HG03442 (cell line): ENCODE measurements around the gene ATG9A.
A peak's percentile ranks its signal among the peaks of the same experiment; 100 is the strongest.

Experiments used
- ATAC-seq: cut with Tn5 transposase; IDR thresholded peaks from one replicate; pipeline ENCODE4 v1.9.1; 2021; ENCODE audit warnings: mild to moderate bottlenecking, moderate library complexity; ENCODE audit not compliant: unreplicated experiment

Gene ATG9A

DNA sequence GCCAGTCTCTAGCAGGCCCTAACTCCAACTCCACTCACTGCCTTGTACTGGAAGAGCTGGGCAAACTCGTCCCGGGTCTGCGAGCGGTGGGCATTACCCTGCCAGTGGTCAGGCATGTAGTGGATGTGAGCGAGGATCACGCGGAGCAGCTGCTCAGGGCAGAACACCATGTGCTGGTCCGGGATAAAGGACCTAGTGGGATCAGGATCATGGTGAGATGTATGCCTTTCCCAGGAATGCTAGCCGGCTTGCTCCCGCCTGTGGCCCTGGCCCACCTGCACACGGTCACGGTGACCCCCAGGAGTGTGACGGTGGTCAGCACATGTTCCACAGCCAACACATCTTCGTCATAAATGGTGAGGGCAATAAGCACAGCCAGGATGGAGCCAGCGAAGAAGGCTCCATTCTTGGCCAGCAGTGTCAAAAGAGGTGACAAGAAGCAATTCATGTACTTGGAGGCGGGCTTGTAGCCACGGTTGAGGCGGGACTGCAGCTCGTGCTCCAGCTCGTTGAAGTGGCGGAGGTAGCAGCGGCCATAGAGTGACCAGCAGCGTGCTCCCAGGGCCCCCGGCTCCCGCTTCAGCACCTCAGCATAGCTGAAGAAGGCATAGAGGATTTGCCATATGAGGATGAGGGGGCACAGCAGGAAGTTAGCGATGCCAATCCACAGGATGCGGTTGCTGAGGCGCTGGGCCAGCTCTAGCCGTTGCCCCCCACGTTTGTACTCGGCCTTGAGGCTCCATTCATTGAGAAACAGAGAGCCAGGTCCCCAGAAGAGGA is 5.4 kb downstream of the ATG9A start:
- ATAC-seq: no peak

GRCh38 chr2:219221957-219222518 is 7.4 kb downstream of the ATG9A start:
- no peak for ATAC-seq

- ATAC-seq: no peak
Observed at GRCh38 chr2:219220652-219221402, 8.6 kb downstream of the ATG9A start.

DNA sequence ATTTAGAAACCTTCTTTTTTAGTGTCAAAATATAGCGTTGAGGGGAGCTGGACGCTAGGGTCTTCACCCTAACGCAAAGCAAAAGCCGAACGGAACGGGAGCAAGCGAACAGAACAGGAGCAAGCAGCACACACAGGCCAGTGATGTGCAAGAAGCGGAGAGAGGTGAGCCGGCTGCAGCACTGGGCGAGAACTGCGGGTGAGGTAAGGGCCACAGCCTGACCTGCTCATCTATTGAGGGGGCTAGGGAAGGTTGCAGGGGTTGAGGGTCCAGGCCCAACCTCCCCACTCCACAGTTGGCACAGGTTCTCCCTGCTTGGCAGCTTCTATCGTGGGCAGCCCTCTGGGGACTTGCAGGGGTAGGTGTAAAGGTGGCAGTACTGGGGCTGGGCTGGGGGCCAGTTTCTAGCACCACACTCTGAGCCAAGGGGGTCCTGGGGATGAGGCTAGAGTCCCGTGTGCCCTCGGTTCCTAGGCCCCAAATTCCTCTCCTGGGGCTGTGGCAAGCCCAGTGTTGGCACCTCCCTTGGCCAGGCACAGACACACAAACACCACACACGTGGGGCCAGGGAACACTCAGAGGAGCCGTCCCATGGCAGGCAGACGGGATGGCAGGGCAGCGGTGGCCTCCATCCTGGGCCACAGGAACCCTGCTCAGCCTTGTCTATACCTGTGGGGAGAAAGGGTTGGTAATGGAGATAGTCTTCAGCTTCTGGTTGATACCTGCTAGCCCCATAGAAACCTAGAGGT is 9.5 kb downstream of the ATG9A start:
- ATAC-seq: no peak

- peak; percentile 69 for ATAC-seq
Observed at GRCh38 chr2:219218732-219219701, 10.4 kb downstream of the ATG9A start, which contains the start of gene ABCB6. Gene ABCB6, minus strand, starts transcription at chr2:219218958. Its CDS starts 285 bp downstream, at chr2:219218673.

- peak; percentile 22 for ATAC-seq
Observed at GRCh38 chr2:219218217-219218731, 11.2 kb downstream of the ATG9A start.

DNA sequence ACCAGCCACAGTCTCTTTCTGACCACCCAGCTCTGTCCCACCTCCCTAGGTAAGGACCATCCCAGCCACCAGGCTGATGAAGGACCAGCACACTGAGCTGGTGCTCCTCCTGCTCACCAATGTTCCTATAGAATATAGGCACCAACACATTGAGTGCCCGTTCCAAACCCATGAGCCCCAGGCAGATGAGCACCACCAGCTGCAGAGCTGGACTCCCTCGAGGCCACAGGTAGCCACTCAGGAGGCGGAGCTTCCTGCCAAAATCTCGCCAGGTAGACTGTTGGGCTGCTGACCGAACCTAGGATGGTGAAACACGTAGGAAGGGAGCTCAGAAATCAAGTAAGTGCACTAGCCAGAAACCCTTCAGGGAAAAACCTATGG is 12.9 kb downstream of the ATG9A start:
- ATAC-seq: no peak

GRCh38 chr2:219215871-219216534 is 13.4 kb downstream of the ATG9A start:
- no peak for ATAC-seq

- ATAC-seq: no peak
Observed at GRCh38 chr2:219214786-219215185, 14.7 kb downstream of the ATG9A start.

DNA sequence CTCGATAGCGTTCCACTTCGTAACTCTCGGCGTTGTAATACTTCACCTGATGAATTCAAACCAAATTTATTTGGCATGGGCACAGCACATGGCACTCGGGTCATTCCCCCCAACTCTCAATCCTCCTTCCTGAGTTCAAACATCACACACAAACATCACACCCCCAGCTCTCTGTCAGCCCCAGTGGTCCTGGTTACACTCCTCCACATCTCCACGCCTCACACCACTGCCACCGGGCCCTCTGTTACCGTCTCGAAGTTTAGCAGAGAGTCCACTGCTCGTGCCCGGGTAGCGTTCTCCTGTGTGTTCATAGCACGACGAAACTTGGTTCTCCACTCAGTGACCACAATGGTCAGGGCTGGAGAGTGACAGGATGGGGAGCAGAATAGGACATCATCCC is 15.3 kb downstream of the ATG9A start:
- ATAC-seq: no peak

GRCh38 chr2:219213486-219214071 is 15.9 kb downstream of the ATG9A start:
- no peak for ATAC-seq

DNA sequence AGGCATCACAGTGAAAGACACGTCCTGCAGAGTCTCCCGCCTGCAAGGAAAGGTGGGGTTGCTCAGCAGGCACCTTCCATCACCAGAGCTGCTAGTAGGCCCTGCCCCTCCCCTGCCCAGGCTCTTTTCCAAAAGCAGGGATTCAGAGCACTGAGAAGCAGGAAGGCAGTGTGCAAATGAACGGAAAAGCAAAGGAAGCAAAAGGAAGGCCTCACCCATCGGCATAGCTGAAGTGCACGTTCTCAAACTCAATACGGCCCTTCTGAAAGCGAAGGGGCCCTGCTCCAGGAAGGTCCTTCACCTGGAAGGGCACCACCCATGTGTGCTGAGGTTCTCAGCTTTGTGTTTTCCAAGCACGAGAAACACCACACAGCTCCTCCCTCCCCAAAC is 16.4 kb downstream of the ATG9A start:
- no peak for ATAC-seq

- ATAC-seq: no peak
Observed at GRCh38 chr2:219210886-219211362, 18.5 kb downstream of the ATG9A start.

DNA sequence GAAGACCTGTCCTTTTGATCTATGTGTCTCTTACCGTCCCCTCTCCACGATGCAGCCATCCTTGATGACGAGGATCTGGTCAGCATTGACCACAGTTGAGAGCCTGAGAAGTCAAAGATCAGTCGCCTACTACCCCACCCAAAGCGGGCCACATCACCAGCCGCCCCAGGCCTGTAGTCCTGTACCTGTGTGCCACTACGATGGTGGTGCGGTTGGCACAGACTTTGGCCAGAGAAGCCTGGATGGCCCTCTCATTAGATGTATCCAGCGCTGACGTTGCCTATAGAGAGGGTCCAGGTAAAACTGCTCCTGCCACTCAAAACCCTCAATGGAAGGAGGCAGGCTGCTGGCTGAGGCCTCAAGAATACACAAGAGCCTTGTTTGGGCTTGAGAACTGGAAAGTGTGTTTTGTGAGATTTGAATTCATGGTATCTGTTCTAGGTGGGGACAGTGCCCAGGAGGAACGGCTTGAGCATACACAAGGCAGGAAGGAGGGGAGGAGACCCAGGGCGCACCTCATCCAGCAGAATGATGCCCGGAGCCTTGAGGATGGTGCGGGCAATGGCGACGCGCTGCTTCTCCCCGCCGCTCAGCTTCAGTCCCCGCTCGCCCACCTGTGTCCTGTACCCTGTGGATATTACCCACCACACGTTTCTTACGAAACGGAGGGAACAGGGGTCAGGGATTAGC is 19.1 kb downstream of the ATG9A start:
- ATAC-seq: no peak

DNA sequence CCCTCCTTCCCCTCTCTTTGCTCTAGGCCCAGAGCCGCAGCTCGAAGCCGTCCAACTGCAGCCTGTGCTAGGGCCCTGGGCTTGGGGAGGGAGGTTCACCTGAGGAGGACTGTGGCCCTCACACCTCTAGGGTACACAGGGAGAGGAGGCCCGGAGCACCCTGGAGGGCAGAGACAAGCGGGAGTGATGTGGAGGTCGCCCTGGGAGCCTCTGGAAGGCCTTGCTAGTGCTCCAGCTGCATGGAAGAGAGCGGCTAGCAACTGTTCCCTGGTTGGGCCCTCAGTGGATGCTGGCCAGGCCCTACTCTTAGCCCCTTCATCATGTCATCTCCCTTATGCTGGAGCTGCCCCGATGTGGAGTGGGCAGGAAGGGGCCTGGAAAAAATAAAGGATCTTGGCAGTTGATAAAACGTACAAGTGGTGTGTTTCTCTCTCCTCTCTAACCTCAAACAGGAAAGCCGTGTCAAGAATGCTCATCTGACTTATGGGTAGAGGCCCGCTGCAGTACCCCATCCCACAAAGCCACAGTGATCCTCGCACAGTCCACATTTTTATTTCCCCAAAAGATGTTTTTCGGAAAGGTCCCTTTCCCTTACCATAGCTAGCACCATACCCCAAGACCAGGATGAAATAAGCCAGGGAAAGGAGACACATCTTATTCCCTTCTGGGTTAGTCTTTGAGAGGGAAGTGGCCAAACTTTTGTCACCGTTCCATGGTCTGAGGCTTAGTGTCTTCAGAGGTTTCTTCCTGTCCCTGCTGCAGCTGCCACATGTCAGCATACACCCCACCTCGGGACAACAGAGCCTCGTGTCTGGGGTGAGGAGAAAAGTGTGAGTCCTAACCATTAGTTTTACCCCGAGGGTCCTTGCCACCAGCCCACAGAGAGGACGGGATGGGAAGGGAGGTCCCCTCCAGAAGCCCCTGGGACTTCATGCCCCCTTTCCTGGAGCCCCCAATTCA is 19.9 kb downstream of the ATG9A start:
- no peak for ATAC-seq

DNA sequence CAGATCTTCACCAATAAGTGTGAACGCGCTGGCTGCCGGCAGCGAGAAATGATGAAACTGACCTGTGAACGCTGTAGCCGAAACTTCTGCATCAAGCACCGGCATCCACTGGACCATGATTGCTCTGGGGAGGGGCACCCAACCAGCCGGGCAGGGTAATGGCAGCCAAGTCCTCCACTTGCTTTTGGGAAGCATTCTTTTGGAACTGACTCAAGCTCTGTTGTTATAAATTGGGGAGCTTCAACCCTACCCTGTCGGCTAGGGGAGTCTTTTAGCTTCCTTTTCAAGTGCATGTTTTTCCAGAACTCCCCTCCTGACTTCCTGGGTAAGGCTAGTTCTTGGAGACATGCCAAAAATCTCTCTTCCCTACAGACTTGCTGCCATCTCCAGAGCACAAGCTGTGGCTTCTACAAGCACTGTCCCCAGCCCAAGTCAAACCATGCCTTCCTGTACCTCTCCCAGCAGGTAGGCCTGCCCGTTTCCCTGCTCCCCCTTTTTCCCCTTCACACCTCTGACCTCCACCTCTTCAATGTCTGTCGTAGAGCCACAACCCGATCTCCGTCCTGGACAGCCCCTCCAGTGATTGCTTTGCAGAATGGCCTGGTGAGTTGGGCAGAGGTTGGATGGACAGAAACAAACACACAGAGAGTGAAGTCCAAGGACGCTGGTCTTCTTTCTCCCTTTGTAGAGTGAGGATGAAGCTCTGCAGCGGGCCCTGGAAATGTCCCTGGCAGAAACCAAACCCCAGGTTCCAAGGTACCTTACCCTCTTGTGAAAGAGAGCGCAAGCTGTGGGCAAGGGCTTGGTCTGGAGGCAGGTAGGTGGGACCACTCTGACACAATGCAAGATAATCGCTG is 21.3 kb downstream of the ATG9A start:
- no peak for ATAC-seq
